HG03439 (cell line): ENCODE data around the gene NR1H2.

Experiments
- ATAC-seq: cut with Tn5 transposase; IDR thresholded peaks from one replicate; pipeline ENCODE4 v1.9.1; 2021; ENCODE audit warnings: mild to moderate bottlenecking, moderate library complexity; ENCODE audit not compliant: unreplicated experiment

NR1H2 gene

GRCh38 chr19:50399368-50399745, 23.1 kb downstream of the NR1H2 start:
- ATAC-seq, result no peak

- ATAC-seq, result no peak
These were observed 25.6 kb downstream of the NR1H2 start for GRCh38 chr19:50401605-50402450.

- no peak for ATAC-seq
These were observed 26.5 kb downstream of the NR1H2 start for GRCh38 chr19:50402544-50403301.

GRCh38 chr19:50406156-50406820, 30.0 kb downstream of the NR1H2 start:
- ATAC-seq, result no peak

GRCh38 chr19:50406829-50407228, 30.6 kb downstream of the NR1H2 start:
- ATAC-seq, result no peak

- no peak for ATAC-seq
These were observed 33.1 kb downstream of the NR1H2 start for GRCh38 chr19:50409347-50409746.

GRCh38 chr19:50410109-50410508, 33.9 kb downstream of the NR1H2 start:
- ATAC-seq, result no peak

GRCh38 chr19:50412419-50412818, 36.2 kb downstream of the NR1H2 start:
- ATAC-seq, result no peak

- no peak for ATAC-seq
These were observed 36.8 kb downstream of the NR1H2 start for GRCh38 chr19:50413096-50413495.

GRCh38 chr19:50413531-50413930, 37.3 kb downstream of the NR1H2 start:
- no peak for ATAC-seq

GRCh38 chr19:50414864-50415660, 38.8 kb downstream of the NR1H2 start:
- ATAC-seq, result no peak

GRCh38 chr19:50415661-50416033, 39.4 kb downstream of the NR1H2 start:
- peak; percentile 42 for ATAC-seq

- no peak for ATAC-seq
These were observed 40.0 kb downstream of the NR1H2 start for GRCh38 chr19:50416034-50416977.

GRCh38 chr19:50417111-50418081, 41.1 kb downstream of the NR1H2 start:
- no peak for ATAC-seq

- ATAC-seq, result no peak
These were observed 42.1 kb downstream of the NR1H2 start, which contains the start of gene SPIB for GRCh38 chr19:50418176-50419021. Gene SPIB, plus strand, starts transcription at chr19:50418938. Its CDS starts 25 bp downstream, at chr19:50418963.

- ATAC-seq, result no peak
These were observed 42.8 kb downstream of the NR1H2 start for GRCh38 chr19:50419022-50419579.

GRCh38 chr19:50419580-50420035, 43.4 kb downstream of the NR1H2 start:
- no peak for ATAC-seq
